ENCODE data around the gene LSM14B.

DNA sequence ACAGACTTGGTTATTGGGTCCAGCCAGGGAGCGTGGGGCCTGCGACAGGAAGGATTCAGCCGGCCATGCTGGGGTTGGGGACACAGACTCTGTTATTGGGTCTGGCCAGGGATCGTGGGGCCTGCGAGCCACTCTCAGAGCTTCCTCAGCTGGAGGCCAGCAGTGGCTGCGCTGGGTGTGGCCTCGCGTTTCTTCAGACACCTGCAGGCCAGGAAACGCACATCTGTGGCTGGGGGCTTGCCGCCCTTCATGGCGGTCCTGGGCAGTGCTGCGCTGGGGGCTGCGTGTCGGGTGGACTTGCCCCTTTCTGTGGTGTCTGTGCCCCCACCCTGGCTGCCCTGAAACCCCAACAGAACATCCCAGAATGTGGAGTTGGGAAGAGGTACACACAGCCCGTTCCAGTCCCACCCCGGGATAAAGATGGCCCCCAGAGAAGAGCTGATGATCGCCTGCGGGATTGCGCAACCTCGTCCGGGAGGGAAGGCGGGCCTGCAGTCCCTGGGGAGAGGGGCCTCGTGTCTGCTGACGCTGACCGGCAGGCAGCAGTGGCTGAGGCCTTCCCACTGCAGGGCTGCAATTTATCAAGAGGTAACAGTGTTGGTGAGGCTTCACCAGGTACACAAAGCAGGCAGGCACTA is 43.6 kb downstream of the LSM14B start:
- TF ChIP-seq, protein P1, sequence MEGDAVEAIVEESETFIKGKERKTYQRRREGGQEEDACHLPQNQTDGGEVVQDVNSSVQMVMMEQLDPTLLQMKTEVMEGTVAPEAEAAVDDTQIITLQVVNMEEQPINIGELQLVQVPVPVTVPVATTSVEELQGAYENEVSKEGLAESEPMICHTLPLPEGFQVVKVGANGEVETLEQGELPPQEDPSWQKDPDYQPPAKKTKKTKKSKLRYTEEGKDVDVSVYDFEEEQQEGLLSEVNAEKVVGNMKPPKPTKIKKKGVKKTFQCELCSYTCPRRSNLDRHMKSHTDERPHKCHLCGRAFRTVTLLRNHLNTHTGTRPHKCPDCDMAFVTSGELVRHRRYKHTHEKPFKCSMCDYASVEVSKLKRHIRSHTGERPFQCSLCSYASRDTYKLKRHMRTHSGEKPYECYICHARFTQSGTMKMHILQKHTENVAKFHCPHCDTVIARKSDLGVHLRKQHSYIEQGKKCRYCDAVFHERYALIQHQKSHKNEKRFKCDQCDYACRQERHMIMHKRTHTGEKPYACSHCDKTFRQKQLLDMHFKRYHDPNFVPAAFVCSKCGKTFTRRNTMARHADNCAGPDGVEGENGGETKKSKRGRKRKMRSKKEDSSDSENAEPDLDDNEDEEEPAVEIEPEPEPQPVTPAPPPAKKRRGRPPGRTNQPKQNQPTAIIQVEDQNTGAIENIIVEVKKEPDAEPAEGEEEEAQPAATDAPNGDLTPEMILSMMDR (conservative IDR thresholded peaks at IDR 0.05; ENCODE audit: low read depth, low read length): no peak
- TF ChIP-seq EZH2 (IDR thresholded peaks at IDR 0.05; ENCODE audit: low read length, unreplicated experiment): no peak
